T-helper 1 cell treated with Interleukin-12 subunit alpha and Interleukin-12 subunit beta and Interleukin-4 antibody, amounts not matched to agents 30 ng/mL and 1 ng/mL, for 36 hours (primary cell): ENCODE data around the gene MMP25. TPM values are rescaled to one million over a fixed set of nuclear protein-coding genes. Genes with fewer than 3 reads are reported as not detected.

Experiments
- total RNA-seq: library from RNA; stranded (reverse); gene quantifications from 2 replicates; pipeline ENCODE4 v1.2.3, GENCODE V29; 2022

The MMP25 gene
- total RNA-seq, 1 donor from 2014 or later: 93.6 TPM

Other genes with a start within 250 kb of the MMP25 start
- gene PRSS41, start 248.1 kb upstream of the MMP25 start, total RNA-seq: not detected in 2 replicates
- 5.0 and 6.5 TPM in 2 replicates for gene PRSS21, start 229.3 kb upstream of the MMP25 start, total RNA-seq
- gene ZG16B, start 216.3 kb upstream of the MMP25 start, total RNA-seq: 23.2 and 24.3 TPM in 2 replicates
- not detected in 2 replicates for gene PRSS22, start 188.4 kb upstream of the MMP25 start, total RNA-seq
- 21.1 and 24.2 TPM in 2 replicates for gene FLYWCH2, start 163.3 kb upstream of the MMP25 start, total RNA-seq
- 74.3 and 83.1 TPM in 2 replicates for gene FLYWCH1, start 134.6 kb upstream of the MMP25 start, total RNA-seq
- not detected in 2 replicates for gene KREMEN2, start 82.3 kb upstream of the MMP25 start, total RNA-seq
- gene PAQR4, start 77.2 kb upstream of the MMP25 start, total RNA-seq: 31.9 and 32.3 TPM in 2 replicates
- 91.5 and 92.0 TPM in 2 replicates for gene PKMYT1, start 66.1 kb upstream of the MMP25 start, total RNA-seq
- gene CLDN9, start 33.6 kb upstream of the MMP25 start, total RNA-seq: 0.10 TPM in 1 of 2 replicates, not detected in the other
- not detected in 2 replicates for gene CLDN6, start 28.4 kb upstream of the MMP25 start, total RNA-seq
- 4.2 and 5.1 TPM in 2 replicates for gene TNFRSF12A, start 26.2 kb upstream of the MMP25 start, total RNA-seq
- 27.9 and 28.1 TPM in 2 replicates for gene HCFC1R1, start 22.6 kb upstream of the MMP25 start, total RNA-seq
- gene THOC6, start 22.5 kb upstream of the MMP25 start, total RNA-seq: 45.2 and 46.6 TPM in 2 replicates
- 0.51 and 0.61 TPM in 2 replicates for gene BICDL2, start 9.6 kb upstream of the MMP25 start, total RNA-seq
- 4,509 and 4,510 TPM in 2 replicates for gene IL32, start 19.1 kb downstream of the MMP25 start, total RNA-seq
- gene ZSCAN10, start 52.7 kb downstream of the MMP25 start, total RNA-seq: 0.12 and 0.24 TPM in 2 replicates
- 0.15 TPM in 1 of 2 replicates, not detected in the other for gene ZNF205, start 66.0 kb downstream of the MMP25 start, total RNA-seq
- 11.3 and 13.3 TPM in 2 replicates for gene ZNF213, start 88.5 kb downstream of the MMP25 start, total RNA-seq
- not detected in 2 replicates for gene OR1F1, start 141.6 kb downstream of the MMP25 start, total RNA-seq
- gene ZNF200, start 188.6 kb downstream of the MMP25 start, total RNA-seq: 19.6 and 20.1 TPM in 2 replicates
- 0.32 TPM in 1 of 2 replicates, not detected in the other for gene MEFV, start 210.1 kb downstream of the MMP25 start, total RNA-seq
- gene ZNF263, start 236.9 kb downstream of the MMP25 start, total RNA-seq: 23.1 and 25.0 TPM in 2 replicates